GM21717 (cell line): ENCODE data around the gene PXDN.
"Not testable (repeated sequence)": the region's sequence is repeated elsewhere in the genome, so short reads cannot be mapped to it uniquely, and the experiment has no call there.

Experiments
- ATAC-seq: cut with Tn5 transposase; IDR thresholded peaks from one replicate; pipeline ENCODE4 v1.9.1; 2021; ENCODE audit warnings: mild to moderate bottlenecking, moderate library complexity; ENCODE audit not compliant: unreplicated experiment

Gene PXDN

GRCh38 chr2:1743396-1744150, 742 bp downstream of the PXDN start:
- ATAC-seq = no peak

- no peak for ATAC-seq
These were observed 1.5 kb downstream of the PXDN start for GRCh38 chr2:1742681-1743395.

GRCh38 chr2:1742301-1742680, 2.0 kb downstream of the PXDN start:
- ATAC-seq = no peak

GRCh38 chr2:1741851-1742250, 2.5 kb downstream of the PXDN start:
- ATAC-seq = no peak

GRCh38 chr2:1740716-1741589, 3.4 kb downstream of the PXDN start:
- ATAC-seq = no peak

- no peak for ATAC-seq
These were observed 4.2 kb downstream of the PXDN start for GRCh38 chr2:1739961-1740715.

- no peak for ATAC-seq
These were observed 4.9 kb downstream of the PXDN start for GRCh38 chr2:1739322-1739957.

- ATAC-seq = no peak
These were observed 5.5 kb downstream of the PXDN start for GRCh38 chr2:1738646-1739302.

GRCh38 chr2:1738163-1738562, 6.2 kb downstream of the PXDN start:
- no peak for ATAC-seq

GRCh38 chr2:1736997-1737480, 7.3 kb downstream of the PXDN start:
- ATAC-seq = no peak

- ATAC-seq = no peak
These were observed 8.3 kb downstream of the PXDN start for GRCh38 chr2:1736045-1736444.

GRCh38 chr2:1733298-1733697, 11.0 kb downstream of the PXDN start:
- ATAC-seq = not testable (repeated sequence)

GRCh38 chr2:1731963-1732768, 12.1 kb downstream of the PXDN start:
- ATAC-seq = no peak

GRCh38 chr2:1731447-1731962, 12.8 kb downstream of the PXDN start:
- ATAC-seq = no peak

- no peak for ATAC-seq
These were observed 14.0 kb downstream of the PXDN start for GRCh38 chr2:1730015-1730927.

- ATAC-seq = no peak
These were observed 15.1 kb downstream of the PXDN start for GRCh38 chr2:1729242-1729641.

- ATAC-seq = no peak
These were observed 15.5 kb downstream of the PXDN start for GRCh38 chr2:1728821-1729220.
